ENCODE results near the gene DNAAF2. TPM values are rescaled to one million over a fixed set of nuclear protein-coding genes. Genes with fewer than 3 reads are reported as not detected.
"Not testable (repeated sequence)": the region's sequence is repeated elsewhere in the genome, so short reads cannot be mapped to it uniquely, and the experiment has no call there.

Gene DNAAF2
- polyA plus RNA-seq, 2 donors, result 2.3 to 5.2 TPM

GRCh38 chr14:49622022-49622607 is 12.9 kb downstream of the DNAAF2 start:
- 37 to 55% methylated on average over 3 of the region's 3 CpGs for WGBS, 2 donors
- Histone ChIP-seq H3K27me3 (ENCODE audit: control insufficient read depth in 1 of 2, insufficient read depth in 2 of 2, low read length in 2 of 2) (no peaks in the 10 kb centered on the region), H3K27ac (ENCODE audit: low read depth in 2 of 2, low read length in 1 of 2) (peak overlapping the region in 1 of 2 donors; percentile 9), H3K4me1 (ENCODE audit: control insufficient read depth in 2 of 2, insufficient read depth in 2 of 2, low read length in 1 of 2) (peaks cover 0 to 8% of the 10 kb centered on the region in 2 donors), H3K9me3 (ENCODE audit: control insufficient read depth in 2 of 2, insufficient read depth in 1 of 2, low read depth in 1 of 2, low read length in 1 of 2) (no peaks in the 10 kb centered on the region), H3K4me3 (ENCODE audit: low read depth in 1 of 2, low read length in 2 of 2) (peak overlapping the region in 1 of 2 donors; percentile 84), H3K36me3 (ENCODE audit: control insufficient read depth in 2 of 2, insufficient read depth in 2 of 2, low read length in 1 of 2) (peaks cover 0 to 4% of the 10 kb centered on the region in 2 donors)

- Histone ChIP-seq H3K4me1 (ENCODE audit: control insufficient read depth in 2 of 2, insufficient read depth in 2 of 2, low read length in 1 of 2) (peaks cover 0 to 8% of the 10 kb centered on the region in 2 donors), H3K36me3 (ENCODE audit: control insufficient read depth in 2 of 2, insufficient read depth in 2 of 2, low read length in 1 of 2) (peaks cover 0 to 1% of the 10 kb centered on the region in 2 donors), H3K27ac (ENCODE audit: low read depth in 2 of 2, low read length in 1 of 2) (peak overlapping the region; percentile 92 to 100), H3K9me3 (ENCODE audit: control insufficient read depth in 2 of 2, insufficient read depth in 1 of 2, low read depth in 1 of 2, low read length in 1 of 2) (no peaks in the 10 kb centered on the region), H3K4me3 (ENCODE audit: low read depth in 1 of 2, low read length in 2 of 2) (peak overlapping the region; percentile 84 to 94), H3K27me3 (ENCODE audit: control insufficient read depth in 1 of 2, insufficient read depth in 2 of 2, low read length in 2 of 2) (no peaks in the 10 kb centered on the region)
- 1 to 2% methylated on average over 60 to 65 of the region's 65 CpGs for WGBS, 2 donors
Observed at GRCh38 chr14:49621114-49621881, 13.7 kb downstream of the DNAAF2 start.

GRCh38 chr14:49620182-49621113 is 14.6 kb downstream of the DNAAF2 start, which contains the start of the genes MGAT2 and RPL36AL:
Gene MGAT2, plus strand, starts transcription at chr14:49620799. Its CDS starts 470 bp downstream, at chr14:49621269.
Gene RPL36AL, minus strand, starts transcription at chr14:49620626. Its CDS starts 1,522 bp downstream, at chr14:49619104.
- H3K36me3 ChIP-seq (ENCODE audit: control insufficient read depth in 2 of 2, insufficient read depth in 2 of 2, low read length in 1 of 2), result no peaks in the 10 kb centered on the region
- H3K27ac ChIP-seq (ENCODE audit: low read depth in 2 of 2, low read length in 1 of 2), result peak within 1 kb of the TSS; percentile 92 to 100
- no peaks in the 10 kb centered on the region for H3K9me3 ChIP-seq (ENCODE audit: control insufficient read depth in 2 of 2, insufficient read depth in 1 of 2, low read depth in 1 of 2, low read length in 1 of 2)
- H3K4me3 ChIP-seq (ENCODE audit: low read depth in 1 of 2, low read length in 2 of 2), result peak within 1 kb of the TSS; percentile 84 to 94
- H3K27me3 ChIP-seq (ENCODE audit: control insufficient read depth in 1 of 2, insufficient read depth in 2 of 2, low read length in 2 of 2), result no peaks in the 10 kb centered on the region
- peaks cover 0 to 8% of the 10 kb centered on the region in 2 donors for H3K4me1 ChIP-seq (ENCODE audit: control insufficient read depth in 2 of 2, insufficient read depth in 2 of 2, low read length in 1 of 2)
- WGBS, 2 donors, result 0% methylated on average over 85 of the region's 85 CpGs

GRCh38 chr14:49619730-49620129 is 15.3 kb downstream of the DNAAF2 start:
- 1% methylated on average over 11 of the region's 11 CpGs for WGBS, 2 donors
- H3K4me3 ChIP-seq (ENCODE audit: low read depth in 1 of 2, low read length in 2 of 2), result peak overlapping the region; percentile 84 to 94
- H3K36me3 ChIP-seq (ENCODE audit: control insufficient read depth in 2 of 2, insufficient read depth in 2 of 2, low read length in 1 of 2), result no peaks in the 10 kb centered on the region
- peaks cover 0 to 8% of the 10 kb centered on the region in 2 donors for H3K4me1 ChIP-seq (ENCODE audit: control insufficient read depth in 2 of 2, insufficient read depth in 2 of 2, low read length in 1 of 2)
- H3K27ac ChIP-seq (ENCODE audit: low read depth in 2 of 2, low read length in 1 of 2), result peak overlapping the region; percentile 92 to 100
- H3K9me3 ChIP-seq (ENCODE audit: control insufficient read depth in 2 of 2, insufficient read depth in 1 of 2, low read depth in 1 of 2, low read length in 1 of 2), result no peaks in the 10 kb centered on the region
- no peaks in the 10 kb centered on the region for H3K27me3 ChIP-seq (ENCODE audit: control insufficient read depth in 1 of 2, insufficient read depth in 2 of 2, low read length in 2 of 2)

- not testable (repeated sequence) for H3K9me3 ChIP-seq (ENCODE audit: control insufficient read depth in 2 of 2, insufficient read depth in 1 of 2, low read depth in 1 of 2, low read length in 1 of 2); H3K27ac ChIP-seq (ENCODE audit: low read depth in 2 of 2, low read length in 1 of 2); H3K36me3 ChIP-seq (ENCODE audit: control insufficient read depth in 2 of 2, insufficient read depth in 2 of 2, low read length in 1 of 2); H3K27me3 ChIP-seq (ENCODE audit: control insufficient read depth in 1 of 2, insufficient read depth in 2 of 2, low read length in 2 of 2); H3K4me1 ChIP-seq (ENCODE audit: control insufficient read depth in 2 of 2, insufficient read depth in 2 of 2, low read length in 1 of 2)
- H3K4me3 ChIP-seq (ENCODE audit: low read depth in 1 of 2, low read length in 2 of 2), result peak overlapping the region; percentile 84 to 94
- 49 to 67% methylated on average over 19 of the region's 19 CpGs for WGBS, 2 donors
Observed at GRCh38 chr14:49619273-49619672, 15.8 kb downstream of the DNAAF2 start.

- peaks cover 0 to 8% of the 10 kb centered on the region in 2 donors for H3K4me1 ChIP-seq (ENCODE audit: control insufficient read depth in 2 of 2, insufficient read depth in 2 of 2, low read length in 1 of 2)
- H3K9me3 ChIP-seq (ENCODE audit: control insufficient read depth in 2 of 2, insufficient read depth in 1 of 2, low read depth in 1 of 2, low read length in 1 of 2), result no peaks in the 10 kb centered on the region
- no peak overlapping the region for H3K4me3 ChIP-seq (ENCODE audit: low read depth in 1 of 2, low read length in 2 of 2)
- 87 to 91% methylated on average over 6 of the region's 6 CpGs for WGBS, 2 donors
- no peak overlapping the region for H3K27ac ChIP-seq (ENCODE audit: low read depth in 2 of 2, low read length in 1 of 2)
- H3K27me3 ChIP-seq (ENCODE audit: control insufficient read depth in 1 of 2, insufficient read depth in 2 of 2, low read length in 2 of 2), result no peaks in the 10 kb centered on the region
- H3K36me3 ChIP-seq (ENCODE audit: control insufficient read depth in 2 of 2, insufficient read depth in 2 of 2, low read length in 1 of 2), result no peaks in the 10 kb centered on the region
Observed at GRCh38 chr14:49617852-49618519, 17.1 kb downstream of the DNAAF2 start.

- no peak overlapping the region for H3K27ac ChIP-seq (ENCODE audit: low read depth in 2 of 2, low read length in 1 of 2)
- no peaks in the 10 kb centered on the region for H3K36me3 ChIP-seq (ENCODE audit: control insufficient read depth in 2 of 2, insufficient read depth in 2 of 2, low read length in 1 of 2)
- H3K4me1 ChIP-seq (ENCODE audit: control insufficient read depth in 2 of 2, insufficient read depth in 2 of 2, low read length in 1 of 2), result no peaks in the 10 kb centered on the region
- no peaks in the 10 kb centered on the region for H3K27me3 ChIP-seq (ENCODE audit: control insufficient read depth in 1 of 2, insufficient read depth in 2 of 2, low read length in 2 of 2)
- H3K4me3 ChIP-seq (ENCODE audit: low read depth in 1 of 2, low read length in 2 of 2), result no peak overlapping the region
- H3K9me3 ChIP-seq (ENCODE audit: control insufficient read depth in 2 of 2, insufficient read depth in 1 of 2, low read depth in 1 of 2, low read length in 1 of 2), result no peaks in the 10 kb centered on the region
- 76 to 82% methylated on average over 6 of the region's 6 CpGs for WGBS, 2 donors
Observed at GRCh38 chr14:49615776-49616175, 19.3 kb downstream of the DNAAF2 start.

- no peaks in the 10 kb centered on the region for H3K9me3 ChIP-seq (ENCODE audit: control insufficient read depth in 2 of 2, insufficient read depth in 1 of 2, low read depth in 1 of 2, low read length in 1 of 2)
- H3K4me3 ChIP-seq (ENCODE audit: low read depth in 1 of 2, low read length in 2 of 2), result no peak overlapping the region
- H3K4me1 ChIP-seq (ENCODE audit: control insufficient read depth in 2 of 2, insufficient read depth in 2 of 2, low read length in 1 of 2), result no peaks in the 10 kb centered on the region
- H3K36me3 ChIP-seq (ENCODE audit: control insufficient read depth in 2 of 2, insufficient read depth in 2 of 2, low read length in 1 of 2), result no peaks in the 10 kb centered on the region
- no peaks in the 10 kb centered on the region for H3K27me3 ChIP-seq (ENCODE audit: control insufficient read depth in 1 of 2, insufficient read depth in 2 of 2, low read length in 2 of 2)
- H3K27ac ChIP-seq (ENCODE audit: low read depth in 2 of 2, low read length in 1 of 2), result no peak overlapping the region
- 94 to 97% methylated on average over 2 of the region's 2 CpGs for WGBS, 2 donors
Observed at GRCh38 chr14:49614196-49614595, 20.8 kb downstream of the DNAAF2 start.

GRCh38 chr14:49612671-49613070 is 22.4 kb downstream of the DNAAF2 start:
- H3K4me1 ChIP-seq (ENCODE audit: control insufficient read depth in 2 of 2, insufficient read depth in 2 of 2, low read length in 1 of 2), result no peaks in the 10 kb centered on the region
- WGBS, 2 donors, result 91 to 93% methylated on average over 8 of the region's 8 CpGs
- no peaks in the 10 kb centered on the region for H3K9me3 ChIP-seq (ENCODE audit: control insufficient read depth in 2 of 2, insufficient read depth in 1 of 2, low read depth in 1 of 2, low read length in 1 of 2)
- H3K27me3 ChIP-seq (ENCODE audit: control insufficient read depth in 1 of 2, insufficient read depth in 2 of 2, low read length in 2 of 2), result no peaks in the 10 kb centered on the region
- no peaks in the 10 kb centered on the region for H3K36me3 ChIP-seq (ENCODE audit: control insufficient read depth in 2 of 2, insufficient read depth in 2 of 2, low read length in 1 of 2)
- H3K27ac ChIP-seq (ENCODE audit: low read depth in 2 of 2, low read length in 1 of 2), result no peak overlapping the region
- H3K4me3 ChIP-seq (ENCODE audit: low read depth in 1 of 2, low read length in 2 of 2), result no peak overlapping the region

All from esophagus (tissue), 2 donors.